ENCODE data around the gene ARL6IP6. TPM values are rescaled to one million over a fixed set of nuclear protein-coding genes. Genes with fewer than 3 reads are reported as not detected.

ARL6IP6 gene
- total and polyA plus RNA-seq, 4 experiments from 2014 or later = 21.4 to 42.6 (median 25.2) TPM

GRCh38 chr2:152693033-152693432 lies 25.4 kb upstream of the ARL6IP6 start:
- ChIA-PET POLR2A (ENCODE audit: partially characterized antibody) (interaction anchor here (2.6 kb wide), 1 partner anchor 23 kb away, joined by 16 read pairs; the partner anchor contains the start of gene PRPF40A), CTCF (ENCODE audit: partially characterized antibody) (no interaction called here)
- peak overlapping the region in 3 of 7 donors; percentile 17 to 81 (median 60) for H3K27ac Mint-ChIP-seq
- no peaks in the 10 kb centered on the region for H3K9me3 ChIP-seq (ENCODE audit: control insufficient read depth in 1 of 2, low read length in 2 of 2)
- H3K4me3 Mint-ChIP-seq = peak overlapping the region in 1 of 8 donors; percentile 15
- peaks cover 26 to 53% (median 29%) of the 10 kb centered on the region in 4 donors for H3K4me1 Mint-ChIP-seq
- H3K27me3 ChIP-seq (ENCODE audit: insufficient read depth, low read length) = no peaks in the 10 kb centered on the region
- no peak overlapping the region for H3K4me3 ChIP-seq (ENCODE audit: low read length in 2 of 2)
- no peak overlapping the region for H3K27ac ChIP-seq (ENCODE audit: low read depth, low read length)
- H3K27me3 Mint-ChIP-seq = no peaks in the 10 kb centered on the region
- H3K9me3 Mint-ChIP-seq = no peaks in the 10 kb centered on the region
- H3K4me1 ChIP-seq (ENCODE audit: insufficient read depth, low read length) = peaks cover 44% of the 10 kb centered on the region
- no peak for DNase-seq
- H3K36me3 ChIP-seq (ENCODE audit: insufficient read depth, low read length) = no peaks in the 10 kb centered on the region
- intact Hi-C loops (cut with micrococcal nuclease) = no loop called here
- H3K36me3 Mint-ChIP-seq = peaks cover 11 to 27% of the 10 kb centered on the region in 2 donors

- ChIA-PET POLR2A (ENCODE audit: partially characterized antibody) (interaction anchor here (2.6 kb wide), 1 partner anchor 22 kb away, joined by 16 read pairs; the partner anchor contains the start of gene PRPF40A), CTCF (ENCODE audit: partially characterized antibody) (interaction anchor here (1.6 kb wide), 1 partner anchor 48 kb away, joined by 3 read pairs; no protein-coding TSS in a partner anchor)
- no peaks in the 10 kb centered on the region for H3K27me3 ChIP-seq (ENCODE audit: insufficient read depth, low read length)
- H3K36me3 Mint-ChIP-seq = peaks cover 11 to 23% of the 10 kb centered on the region in 2 donors
- intact Hi-C loops (cut with micrococcal nuclease) = no loop called here
- DNase-seq = peak; percentile 14 to 67 (median 30)
- H3K4me3 ChIP-seq (ENCODE audit: low read length in 2 of 2) = peak overlapping the region in 1 of 2 donors; percentile 36
- peaks cover 44% of the 10 kb centered on the region for H3K4me1 ChIP-seq (ENCODE audit: insufficient read depth, low read length)
- peak overlapping the region; percentile 80 to 93 (median 89) for H3K4me3 Mint-ChIP-seq
- H3K27me3 Mint-ChIP-seq = no peaks in the 10 kb centered on the region
- no peaks in the 10 kb centered on the region for H3K9me3 Mint-ChIP-seq
- peak overlapping the region; percentile 81 to 96 (median 94) for H3K27ac Mint-ChIP-seq
- peak overlapping the region; percentile 58 for H3K27ac ChIP-seq (ENCODE audit: low read depth, low read length)
- H3K36me3 ChIP-seq (ENCODE audit: insufficient read depth, low read length) = no peaks in the 10 kb centered on the region
- no peaks in the 10 kb centered on the region for H3K9me3 ChIP-seq (ENCODE audit: control insufficient read depth in 1 of 2, low read length in 2 of 2)
- peaks cover 25 to 50% (median 29%) of the 10 kb centered on the region in 4 donors for H3K4me1 Mint-ChIP-seq
Observed at GRCh38 chr2:152694161-152694661, 24.2 kb upstream of the ARL6IP6 start.

- ChIA-PET POLR2A (ENCODE audit: partially characterized antibody) (no interaction called here), CTCF (ENCODE audit: partially characterized antibody) (interaction anchor here (2.3 kb wide), 1 partner anchor 20 kb away, joined by 12 read pairs; no protein-coding TSS in a partner anchor)
- H3K4me3 Mint-ChIP-seq = peak overlapping the region in 2 of 8 donors; percentile 8 to 47
- H3K27me3 Mint-ChIP-seq = no peaks in the 10 kb centered on the region
- Histone ChIP-seq H3K4me3 (ENCODE audit: low read length in 2 of 2) (no peak overlapping the region), H3K9me3 (ENCODE audit: control insufficient read depth in 1 of 2, low read length in 2 of 2) (no peaks in the 10 kb centered on the region), H3K27ac (ENCODE audit: low read depth, low read length) (no peak overlapping the region), H3K27me3 (ENCODE audit: insufficient read depth, low read length) (no peaks in the 10 kb centered on the region), H3K4me1 (ENCODE audit: insufficient read depth, low read length) (peaks cover 44% of the 10 kb centered on the region), H3K36me3 (ENCODE audit: insufficient read depth, low read length) (no peaks in the 10 kb centered on the region)
- DNase-seq = no peak
- H3K4me1 Mint-ChIP-seq = peaks cover 30 to 58% (median 34%) of the 10 kb centered on the region in 4 donors
- peak overlapping the region in 4 of 7 donors; percentile 4 to 72 (median 38) for H3K27ac Mint-ChIP-seq
- intact Hi-C loops (cut with micrococcal nuclease) = no loop called here
- H3K36me3 Mint-ChIP-seq = peaks cover 11 to 24% of the 10 kb centered on the region in 2 donors
- no peaks in the 10 kb centered on the region for H3K9me3 Mint-ChIP-seq
Observed at GRCh38 chr2:152695763-152696162, 22.7 kb upstream of the ARL6IP6 start.

GRCh38 chr2:152696476-152696875 lies 21.9 kb upstream of the ARL6IP6 start:
- peak overlapping the region in 1 of 8 donors; percentile 47 for H3K4me3 Mint-ChIP-seq
- peaks cover 11 to 26% of the 10 kb centered on the region in 2 donors for H3K36me3 Mint-ChIP-seq
- ChIA-PET CTCF (ENCODE audit: partially characterized antibody) (interaction anchor here (2.3 kb wide), 1 partner anchor 19 kb away, joined by 12 read pairs; no protein-coding TSS in a partner anchor), POLR2A (ENCODE audit: partially characterized antibody) (no interaction called here)
- intact Hi-C loops (cut with micrococcal nuclease) = no loop called here
- H3K4me3 ChIP-seq (ENCODE audit: low read length in 2 of 2) = no peak overlapping the region
- H3K9me3 Mint-ChIP-seq = peaks cover 0 to 5% (median 0%) of the 10 kb centered on the region in 8 donors
- no peaks in the 10 kb centered on the region for H3K36me3 ChIP-seq (ENCODE audit: insufficient read depth, low read length)
- peaks cover 31 to 64% (median 37%) of the 10 kb centered on the region in 4 donors for H3K4me1 Mint-ChIP-seq
- H3K27me3 ChIP-seq (ENCODE audit: insufficient read depth, low read length) = no peaks in the 10 kb centered on the region
- DNase-seq = no peak
- no peaks in the 10 kb centered on the region for H3K9me3 ChIP-seq (ENCODE audit: control insufficient read depth in 1 of 2, low read length in 2 of 2)
- no peak overlapping the region for H3K27ac ChIP-seq (ENCODE audit: low read depth, low read length)
- H3K27me3 Mint-ChIP-seq = no peaks in the 10 kb centered on the region
- H3K27ac Mint-ChIP-seq = peak overlapping the region in 6 of 7 donors; percentile 24 to 68 (median 34)
- peaks cover 44% of the 10 kb centered on the region for H3K4me1 ChIP-seq (ENCODE audit: insufficient read depth, low read length)

- no peak for DNase-seq
- no peaks in the 10 kb centered on the region for H3K27me3 ChIP-seq (ENCODE audit: insufficient read depth, low read length)
- CTCF ChIA-PET (ENCODE audit: partially characterized antibody) = no interaction called here
- H3K4me1 ChIP-seq (ENCODE audit: insufficient read depth, low read length) = peaks cover 34% of the 10 kb centered on the region
- Mint-ChIP-seq H3K27me3 (no peaks in the 10 kb centered on the region), H3K4me3 (no peak overlapping the region), H3K9me3 (peaks cover 0 to 13% (median 1%) of the 10 kb centered on the region in 8 donors), H3K4me1 (peaks cover 33 to 85% (median 54%) of the 10 kb centered on the region in 4 donors), H3K36me3 (peaks cover 26 to 44% of the 10 kb centered on the region in 2 donors), H3K27ac (peak overlapping the region in 1 of 7 donors; percentile 51)
- H3K4me3 ChIP-seq (ENCODE audit: low read length in 2 of 2) = no peak overlapping the region
- H3K9me3 ChIP-seq (ENCODE audit: control insufficient read depth in 1 of 2, low read length in 2 of 2) = no peaks in the 10 kb centered on the region
- no peaks in the 10 kb centered on the region for H3K36me3 ChIP-seq (ENCODE audit: insufficient read depth, low read length)
- no peak overlapping the region for H3K27ac ChIP-seq (ENCODE audit: low read depth, low read length)
- POLR2A ChIA-PET (ENCODE audit: partially characterized antibody) = interaction anchor here (1.2 kb wide), 1 partner anchor 16 kb away, joined by 4 read pairs; the partner anchor contains the start of gene PRPF40A
- intact Hi-C loops (cut with micrococcal nuclease) = no loop called here
Observed at GRCh38 chr2:152701198-152701597, 17.2 kb upstream of the ARL6IP6 start.

- Mint-ChIP-seq H3K36me3 (peaks cover 41 to 74% of the 10 kb centered on the region in 2 donors), H3K4me3 (peak overlapping the region in 1 of 8 donors; percentile 32), H3K27ac (peak overlapping the region in 2 of 7 donors; percentile 44 to 70), H3K4me1 (peaks cover 44 to 89% (median 69%) of the 10 kb centered on the region in 4 donors), H3K9me3 (peaks cover 0 to 10% (median 1%) of the 10 kb centered on the region in 8 donors), H3K27me3 (no peaks in the 10 kb centered on the region)
- POLR2A ChIA-PET (ENCODE audit: partially characterized antibody) = interaction anchor here (1.4 kb wide), 1 partner anchor 11 kb away, joined by 5 read pairs; the partner anchor contains the start of genes ARL6IP6 and PRPF40A
- H3K4me1 ChIP-seq (ENCODE audit: insufficient read depth, low read length) = peaks cover 31% of the 10 kb centered on the region
- no peak overlapping the region for H3K27ac ChIP-seq (ENCODE audit: low read depth, low read length)
- H3K9me3 ChIP-seq (ENCODE audit: control insufficient read depth in 1 of 2, low read length in 2 of 2) = no peaks in the 10 kb centered on the region
- no peak for DNase-seq
- intact Hi-C loops (cut with micrococcal nuclease) = no loop called here
- CTCF ChIA-PET (ENCODE audit: partially characterized antibody) = no interaction called here
- peaks cover 13% of the 10 kb centered on the region for H3K36me3 ChIP-seq (ENCODE audit: insufficient read depth, low read length)
- H3K27me3 ChIP-seq (ENCODE audit: insufficient read depth, low read length) = no peaks in the 10 kb centered on the region
- no peak overlapping the region for H3K4me3 ChIP-seq (ENCODE audit: low read length in 2 of 2)
Observed at GRCh38 chr2:152706477-152707021, 11.9 kb upstream of the ARL6IP6 start.

- Mint-ChIP-seq H3K27ac (peak overlapping the region in 3 of 7 donors; percentile 10 to 63 (median 37)), H3K4me1 (peaks cover 48 to 87% (median 68%) of the 10 kb centered on the region in 4 donors), H3K4me3 (peak overlapping the region in 3 of 8 donors; percentile 10 to 39 (median 11)), H3K9me3 (no peaks in the 10 kb centered on the region), H3K27me3 (no peaks in the 10 kb centered on the region), H3K36me3 (peaks cover 33 to 73% of the 10 kb centered on the region in 2 donors)
- H3K36me3 ChIP-seq (ENCODE audit: insufficient read depth, low read length) = peaks cover 26% of the 10 kb centered on the region
- no peaks in the 10 kb centered on the region for H3K27me3 ChIP-seq (ENCODE audit: insufficient read depth, low read length)
- H3K27ac ChIP-seq (ENCODE audit: low read depth, low read length) = no peak overlapping the region
- ChIA-PET POLR2A (ENCODE audit: partially characterized antibody) (interaction anchor here (1.2 kb wide), 1 partner anchor 9 kb away, joined by 4 read pairs; the partner anchor contains the start of genes ARL6IP6 and PRPF40A), CTCF (ENCODE audit: partially characterized antibody) (no interaction called here)
- peaks cover 46% of the 10 kb centered on the region for H3K4me1 ChIP-seq (ENCODE audit: insufficient read depth, low read length)
- intact Hi-C loops (cut with micrococcal nuclease) = no loop called here
- no peak for DNase-seq
- no peak overlapping the region for H3K4me3 ChIP-seq (ENCODE audit: low read length in 2 of 2)
- no peaks in the 10 kb centered on the region for H3K9me3 ChIP-seq (ENCODE audit: control insufficient read depth in 1 of 2, low read length in 2 of 2)
Observed at GRCh38 chr2:152708742-152709141, 9.7 kb upstream of the ARL6IP6 start.

All from CD4-positive, alpha-beta memory T cell (primary cell).